GM12875 (cell line): Measurements from ENCODE around the gene SH3GLB1.

Experiments used
- H3K4me3 ChIP-seq: one replicate; pipeline ENCODE4 v1.5.1; 2011; ENCODE audit warnings: low read depth, low read length, control low read depth
- CTCF ChIP-seq: IDR thresholded peaks from 2 replicates; pipeline ENCODE4 v1.5.1; 2011; ENCODE audit warnings: low read depth, mild to moderate bottlenecking, control low read depth, inconsistent platforms, low read length, moderate library complexity, borderline replicate concordance; ENCODE audit not compliant: insufficient read depth

The SH3GLB1 gene

GRCh38 chr1:86787621-86788020, 83.2 kb downstream of the SH3GLB1 start:
- H3K4me3 ChIP-seq: no peak overlapping the region
- no peak for TF ChIP-seq CTCF

GRCh38 chr1:86788300-86789206, 84.2 kb downstream of the SH3GLB1 start:
- no peak overlapping the region for H3K4me3 ChIP-seq

GRCh38 chr1:86795316-86795715, 90.9 kb downstream of the SH3GLB1 start:
- H3K4me3 ChIP-seq: no peak overlapping the region
- no peak for TF ChIP-seq CTCF

More at GRCh38 chr1:86788300-86789206, 84.2 kb downstream of the SH3GLB1 start:
- TF ChIP-seq CTCF: no peak
